Activated CD8-positive, alpha-beta memory T cell treated with anti-CD3 and anti-CD28 coated beads for 48 hours (primary cell): ENCODE results near the gene VPS35L.
"Not testable (repeated sequence)": the region's sequence is repeated elsewhere in the genome, so short reads cannot be mapped to it uniquely, and the experiment has no call there.

Experiments used
- DNase-seq, 3 experiments: peaks; one replicate each; pipeline ENCODE4 v3.0.0-alpha.2; 2020; ENCODE audit warnings: low read depth in 2 of 3, low spot score in 2 of 3

VPS35L gene

DNA sequence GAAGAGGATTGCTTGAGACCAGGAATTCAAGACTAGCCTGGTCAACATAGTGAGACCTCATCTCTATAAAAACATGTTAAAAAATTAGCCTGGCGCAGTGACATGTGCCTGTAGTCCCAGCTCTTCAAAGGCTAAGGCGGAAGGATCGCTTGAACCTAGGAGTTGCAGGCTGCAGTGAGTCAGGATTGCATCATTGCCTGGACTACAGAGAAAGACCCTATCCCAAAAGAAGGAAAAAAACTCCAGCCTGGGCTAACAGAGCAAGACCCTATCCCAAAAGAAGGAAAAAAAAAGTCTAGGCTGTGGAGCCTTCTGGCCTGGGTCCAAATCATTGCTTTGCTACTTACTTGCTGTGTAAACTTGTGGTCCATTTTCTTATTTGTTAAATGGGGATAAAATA, 26.8 kb upstream of the VPS35L start:
- no peak for DNase-seq

DNA sequence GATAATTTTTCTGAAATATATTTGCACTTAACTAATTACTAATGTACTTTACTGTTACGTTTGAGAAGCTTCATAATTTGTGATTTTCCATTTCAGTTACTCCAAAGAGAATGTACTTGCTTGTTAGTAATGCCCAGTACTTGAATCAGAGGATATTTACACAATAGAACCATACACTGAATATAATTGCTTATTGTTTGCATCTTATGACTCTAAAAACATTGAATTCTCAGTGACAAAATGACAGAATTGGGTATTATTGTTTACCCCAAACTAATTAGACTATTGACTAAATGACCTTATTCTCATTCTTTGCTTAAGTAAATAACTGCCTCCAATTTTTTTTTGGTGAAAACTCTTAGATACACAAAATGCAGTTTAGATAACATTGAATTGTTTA, 22.9 kb upstream of the VPS35L start:
- DNase-seq, result no peak

DNA sequence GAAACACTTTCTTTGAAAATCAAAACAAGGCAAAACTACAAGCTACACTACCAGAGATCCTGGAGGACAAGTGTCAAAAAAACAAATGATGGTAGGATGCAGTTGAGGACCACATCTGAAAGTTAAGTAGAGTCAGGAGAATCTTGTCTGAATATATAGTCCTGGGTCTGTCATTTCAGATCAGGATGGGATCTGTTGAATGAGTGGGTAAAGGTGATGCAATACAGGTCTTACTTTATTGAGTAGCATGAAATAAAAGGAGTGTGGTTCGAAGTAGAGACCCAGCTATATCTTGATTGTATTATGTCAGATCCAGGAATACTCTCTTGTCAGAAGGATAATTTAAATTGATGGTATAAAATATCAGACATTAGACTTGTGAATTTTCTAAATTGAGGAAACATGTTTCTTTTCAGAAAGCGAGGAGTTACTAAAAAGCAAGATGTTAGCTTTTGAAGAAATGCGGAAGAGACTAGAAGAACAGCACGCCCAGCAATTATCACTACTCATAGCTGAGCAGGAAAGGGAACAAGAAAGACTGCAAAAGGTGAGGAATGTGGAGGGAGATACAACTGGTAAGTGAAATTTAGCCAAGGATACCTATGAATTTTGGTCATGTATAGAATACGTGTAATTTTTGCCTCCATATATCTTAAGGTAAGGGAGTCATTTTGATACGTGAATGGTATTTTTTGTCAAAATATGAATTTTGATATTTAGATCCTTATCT, 15.1 kb upstream of the VPS35L start:
- DNase-seq, result no peak

DNA sequence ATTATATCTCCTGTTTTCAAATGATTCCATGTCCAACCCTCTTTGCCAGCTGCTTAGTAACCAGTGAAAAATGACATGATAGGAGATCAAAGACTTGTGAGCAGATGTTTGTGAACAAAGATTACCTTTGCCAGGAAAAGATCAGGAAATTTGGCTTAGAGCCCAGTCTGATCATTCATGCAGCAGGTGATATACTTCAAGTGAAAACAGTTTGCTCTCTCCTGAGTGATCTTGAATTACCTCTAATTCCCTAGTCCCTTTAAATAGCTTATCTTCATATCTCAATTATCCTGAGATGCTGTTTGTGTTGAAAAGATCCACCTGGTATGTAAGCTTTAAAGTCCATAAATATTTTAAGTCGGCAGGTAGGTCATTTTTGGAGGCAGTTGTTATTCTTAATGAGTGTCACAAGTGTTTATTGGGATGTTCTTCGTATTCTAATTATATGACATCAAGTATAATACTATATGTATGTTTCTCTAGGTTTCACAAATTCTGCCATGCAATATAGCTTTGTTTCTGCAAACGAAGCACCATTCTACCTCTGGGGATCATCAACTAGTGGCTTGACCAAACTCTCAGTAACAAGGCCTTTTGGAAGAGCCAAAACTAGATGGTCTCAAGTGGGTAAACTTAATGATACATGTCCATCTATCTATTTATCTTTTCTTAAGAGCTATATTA, 13.2 kb upstream of the VPS35L start:
- no peak for DNase-seq

DNA sequence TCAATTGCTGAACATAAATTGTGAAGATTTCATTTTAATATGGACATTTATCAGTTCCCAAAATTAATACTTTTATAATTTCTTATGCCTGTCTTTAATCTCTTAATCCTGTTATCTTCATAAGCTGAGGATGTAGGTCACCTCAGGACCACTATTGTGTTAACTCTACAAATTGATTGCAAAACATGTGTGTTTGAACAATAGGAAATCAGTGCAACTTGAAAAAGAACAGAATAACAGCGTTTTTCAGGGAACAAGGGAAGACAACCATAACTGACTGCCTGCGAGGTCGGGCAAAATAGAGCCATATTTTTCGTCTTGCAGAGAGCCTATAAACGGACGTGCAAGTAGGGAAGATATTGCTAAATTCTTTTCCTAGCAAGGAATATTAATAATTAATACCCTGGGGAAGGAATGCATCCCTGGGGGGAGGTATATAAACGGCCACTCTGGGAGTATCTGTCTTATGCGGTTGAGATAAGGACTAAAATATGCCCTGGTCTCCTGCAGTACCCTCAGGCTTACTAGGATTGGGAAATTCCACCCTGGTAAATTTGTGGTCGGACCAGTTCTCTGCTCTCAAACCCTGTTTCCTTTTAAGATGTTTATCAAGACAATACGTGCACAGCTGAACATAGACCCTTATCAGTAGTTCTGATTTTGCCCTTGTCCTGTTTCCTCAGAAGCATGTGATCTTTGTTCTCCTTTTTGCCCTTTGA, 12.1 kb upstream of the VPS35L start:
- not testable (repeated sequence) for DNase-seq

DNA sequence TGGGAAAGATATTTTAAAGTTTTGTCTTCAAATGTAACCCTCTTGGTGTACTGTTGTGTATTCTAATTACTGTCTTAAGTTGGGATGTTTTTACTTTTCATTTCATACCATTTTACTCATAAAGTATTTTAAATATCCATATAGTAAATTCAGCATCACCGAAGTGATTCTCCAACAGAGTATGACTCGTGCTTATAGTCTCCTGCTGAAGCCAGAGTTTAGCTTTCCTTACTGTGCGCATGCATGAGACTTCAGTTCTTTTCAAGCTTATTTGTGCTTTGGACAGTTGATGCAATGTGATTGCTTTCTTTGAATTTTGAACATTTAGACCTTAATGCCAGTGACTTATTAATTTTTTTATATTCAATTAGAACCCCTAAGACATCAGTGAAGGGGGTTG, 7.4 kb upstream of the VPS35L start:
- no peak for DNase-seq

DNA sequence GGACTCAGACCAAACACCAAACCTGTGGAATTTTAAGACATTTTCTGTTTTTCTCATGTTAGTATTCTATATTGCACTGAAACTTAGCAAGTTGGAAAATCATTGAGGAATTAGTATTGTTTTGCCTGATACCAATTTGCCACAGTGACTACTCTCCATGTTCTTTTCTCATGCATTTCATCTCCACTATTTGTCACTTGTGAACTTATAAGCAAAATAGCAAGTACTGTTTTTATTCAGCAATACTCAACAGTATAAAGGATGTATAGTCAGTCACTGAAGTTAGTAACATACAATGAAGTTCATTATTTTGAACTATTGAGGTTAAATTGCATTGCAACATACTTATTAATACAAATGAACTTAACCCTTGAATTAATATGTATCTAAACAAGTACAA, 5.8 kb upstream of the VPS35L start:
- no peak for DNase-seq

DNA sequence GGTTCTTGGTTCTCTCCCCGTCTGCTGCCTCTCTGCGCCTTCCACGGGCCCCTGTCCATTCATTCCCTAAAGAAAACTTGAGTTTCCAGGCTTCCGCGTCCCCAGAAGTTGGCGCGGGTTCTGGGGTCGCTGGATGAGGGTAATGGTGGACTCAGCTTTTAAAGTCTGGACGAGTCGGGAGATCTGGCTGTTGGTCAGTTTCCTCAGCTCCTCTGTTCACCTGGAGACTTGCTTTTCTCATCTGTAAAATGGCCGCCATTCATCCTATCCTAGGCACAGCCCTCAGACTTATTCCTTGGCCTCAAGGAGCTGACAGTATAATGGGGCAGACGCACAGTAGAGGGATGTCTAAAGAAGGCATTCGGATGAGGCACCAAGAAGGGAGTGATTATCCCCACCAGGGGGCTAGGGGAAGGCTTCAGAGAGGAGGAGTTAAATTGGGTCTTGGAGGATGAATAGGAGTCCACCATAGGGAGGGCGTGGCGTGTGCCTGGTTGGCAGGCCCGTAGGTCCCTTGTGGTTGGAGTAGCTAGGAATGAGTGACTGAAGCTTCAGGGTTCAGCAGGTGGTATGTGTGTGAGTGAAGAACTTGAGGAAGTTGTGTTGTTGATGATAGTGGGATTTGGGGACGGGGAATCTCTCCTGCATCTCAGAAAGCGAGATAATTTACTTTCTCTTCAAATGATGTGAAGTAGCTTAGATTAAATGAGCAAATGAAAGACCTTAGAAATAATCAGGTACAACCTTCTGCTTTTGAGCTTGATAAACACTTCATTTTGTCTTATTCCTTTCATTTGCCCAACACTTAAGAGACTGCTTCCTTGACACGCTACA, 652 bp downstream of the VPS35L start:
- no peak for DNase-seq

DNA sequence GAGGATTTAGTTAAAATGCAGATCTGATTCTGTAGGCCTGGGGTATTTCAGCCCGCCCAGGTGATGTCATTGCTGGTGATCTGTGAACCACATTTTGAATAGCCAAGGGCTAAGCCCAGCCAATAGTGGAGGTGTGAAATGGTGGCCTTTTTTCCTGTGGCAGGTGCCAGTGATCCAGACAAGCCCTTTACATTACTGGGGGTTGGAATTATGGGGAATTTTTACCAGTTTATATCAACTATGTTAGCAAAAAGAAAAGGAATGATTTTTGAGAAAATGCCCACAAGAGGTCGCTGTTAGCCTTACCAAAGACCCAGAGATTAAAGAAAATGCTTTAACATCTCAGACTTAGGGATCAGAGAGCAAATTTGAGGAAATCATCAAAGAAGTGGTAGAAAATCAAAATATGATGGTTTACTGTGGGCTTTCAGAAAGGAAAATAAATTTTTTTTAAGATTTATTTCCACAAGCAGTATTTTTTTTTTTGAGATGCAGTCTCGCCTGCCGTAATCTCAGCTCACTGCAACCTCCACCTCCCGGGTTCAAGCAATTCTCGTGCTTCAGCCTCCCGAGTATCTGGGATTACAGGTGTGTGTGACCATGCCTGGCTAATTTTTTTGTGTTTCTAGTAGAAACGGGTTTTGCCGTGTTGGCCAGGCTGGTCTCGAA, 3.9 kb downstream of the VPS35L start:
- DNase-seq, result no peak

DNA sequence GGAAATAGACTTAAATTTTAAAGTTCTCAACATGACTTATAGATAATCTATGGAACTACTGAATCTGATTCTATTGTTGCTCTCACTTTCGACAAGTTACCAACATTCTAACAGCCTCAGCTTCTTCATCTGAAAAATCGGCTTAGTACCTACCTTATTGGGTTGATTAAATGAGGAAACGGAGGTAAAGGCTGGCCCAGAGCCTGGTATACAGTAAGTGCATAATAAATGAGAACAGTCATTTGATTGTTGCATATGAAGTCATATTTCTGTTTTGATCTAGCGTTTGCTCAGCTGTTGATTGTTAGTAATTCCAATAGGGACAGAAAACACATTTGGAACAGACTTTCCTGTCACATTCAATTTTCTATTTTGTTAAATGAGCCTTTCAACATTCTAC, 4.6 kb downstream of the VPS35L start:
- no peak for DNase-seq

DNA sequence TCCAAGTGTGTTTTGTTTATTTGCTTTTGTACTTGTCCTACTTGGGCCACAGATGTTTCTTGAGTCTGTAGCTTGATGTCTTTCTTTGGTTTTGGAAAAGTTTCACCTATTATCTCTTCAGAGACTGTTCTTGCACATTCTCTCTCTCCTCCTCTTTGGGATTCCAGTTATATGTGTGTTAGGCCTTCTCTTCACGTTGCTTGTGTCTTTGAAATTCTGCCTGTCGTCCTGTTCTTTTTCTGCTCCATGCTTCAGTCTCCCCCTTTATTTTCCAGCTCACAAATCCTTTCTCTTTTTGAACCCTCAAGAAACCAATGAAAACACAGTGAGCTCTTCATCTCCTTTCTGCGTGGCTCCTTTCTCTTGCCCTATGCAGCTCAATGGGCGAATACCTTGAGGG, 7.9 kb downstream of the VPS35L start:
- DNase-seq, result no peak

DNA sequence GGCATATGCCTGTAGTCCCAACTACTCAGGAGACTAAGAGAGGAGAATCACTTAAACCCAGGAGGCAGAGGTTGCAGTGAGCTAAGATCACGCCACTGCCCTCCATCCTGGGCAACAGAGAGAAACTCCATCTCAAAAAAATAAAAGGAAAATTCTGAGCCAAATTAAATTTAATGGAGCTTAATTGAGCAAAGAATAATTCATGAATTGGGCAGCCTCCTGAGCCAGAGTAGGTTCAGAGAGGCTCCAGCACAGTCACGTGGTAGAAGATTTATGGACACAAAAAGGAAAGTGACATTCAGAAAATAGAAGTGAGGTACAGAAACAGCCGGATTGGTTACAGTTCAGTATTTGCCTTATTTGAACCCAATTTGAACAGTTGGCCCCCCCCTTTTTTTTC, 10.9 kb downstream of the VPS35L start:
- no peak for DNase-seq

DNA sequence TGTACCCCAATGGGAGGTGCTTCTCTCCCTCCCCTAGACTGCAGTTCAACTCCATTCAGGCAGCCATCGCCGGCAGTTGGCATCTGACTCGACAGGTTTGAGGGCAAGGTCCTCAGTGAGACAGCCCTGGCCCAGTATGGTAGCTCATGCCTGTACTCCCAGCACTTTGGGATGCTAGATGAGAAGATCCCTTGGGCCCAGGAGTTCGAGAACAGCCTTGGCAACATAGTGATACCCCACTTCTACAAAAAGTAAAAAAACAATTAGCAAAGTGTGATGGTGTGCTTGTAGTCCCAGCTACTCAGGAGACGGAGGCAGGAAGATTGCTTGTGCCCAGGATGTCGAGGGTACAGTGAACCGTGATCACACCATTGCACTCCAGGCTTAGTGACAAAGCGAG, 12.1 kb downstream of the VPS35L start:
- no peak for DNase-seq

DNA sequence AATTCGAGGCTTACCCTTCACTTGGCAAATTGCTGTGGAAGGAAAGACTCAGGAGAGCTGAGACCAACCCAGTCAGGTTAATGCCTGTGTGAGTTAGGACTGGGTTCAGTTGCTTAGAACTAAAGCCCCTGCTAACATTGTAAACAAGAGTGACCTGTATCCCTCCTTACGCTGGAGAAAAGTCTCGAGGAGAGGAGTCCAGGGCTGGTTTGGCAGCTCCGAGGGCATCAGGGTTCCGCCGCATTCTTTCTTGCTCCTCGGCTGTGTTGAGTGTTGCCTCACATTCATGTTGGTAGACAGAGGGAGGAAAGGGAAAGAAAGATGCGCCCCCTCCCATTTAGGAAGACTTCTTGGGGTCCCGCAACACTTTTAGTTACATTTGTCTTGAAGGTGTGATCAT, 18.5 kb downstream of the VPS35L start:
- no peak for DNase-seq

DNA sequence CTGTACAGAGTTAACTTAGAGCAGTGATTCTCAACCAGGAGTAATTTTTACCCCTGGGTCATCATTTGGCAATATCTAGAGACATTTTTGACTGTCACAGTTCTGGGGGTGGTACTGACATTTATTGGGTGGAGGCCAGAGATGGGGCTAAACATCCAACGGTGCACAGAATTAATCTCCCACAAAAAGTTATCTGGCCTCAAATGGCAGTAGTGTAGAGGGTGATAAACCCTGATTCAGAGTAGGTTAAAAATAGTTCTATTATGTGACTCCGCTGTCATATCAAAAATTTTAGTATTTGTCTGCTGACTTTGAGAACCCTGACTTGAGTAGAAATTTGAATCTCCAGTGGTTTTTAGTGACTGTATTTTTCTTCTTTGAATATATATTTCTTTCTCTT, 19.1 kb downstream of the VPS35L start:
- no peak for DNase-seq

DNA sequence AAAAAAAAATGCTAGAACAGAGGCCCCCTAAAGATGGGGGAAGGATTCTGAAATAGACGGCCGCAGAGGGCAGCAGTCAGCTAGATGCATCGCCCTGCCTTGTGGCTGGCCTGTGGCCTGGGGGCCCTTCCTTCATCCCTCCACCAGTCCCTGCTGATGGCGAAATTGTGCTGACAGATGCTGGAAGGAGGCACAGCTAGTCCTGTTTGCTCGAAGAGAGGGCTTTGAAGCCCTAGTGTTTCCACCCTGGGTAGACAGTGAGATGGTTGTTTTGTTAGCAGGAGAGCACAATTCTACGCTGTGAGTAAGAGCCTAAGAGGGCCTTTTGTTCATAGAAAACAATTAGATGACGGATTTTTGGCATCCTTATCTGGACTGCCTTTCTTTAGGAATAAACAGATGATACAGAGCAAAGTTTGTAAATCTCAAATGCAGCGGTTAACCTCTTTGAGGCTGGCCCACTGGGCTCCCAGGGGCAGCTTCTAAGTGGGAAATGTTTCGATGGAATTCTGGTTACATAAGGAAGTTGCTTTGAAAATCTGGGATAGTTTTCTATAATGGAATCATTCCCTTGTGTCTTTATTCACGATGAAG, 23.0 kb downstream of the VPS35L start:
- DNase-seq, result no peak

DNA sequence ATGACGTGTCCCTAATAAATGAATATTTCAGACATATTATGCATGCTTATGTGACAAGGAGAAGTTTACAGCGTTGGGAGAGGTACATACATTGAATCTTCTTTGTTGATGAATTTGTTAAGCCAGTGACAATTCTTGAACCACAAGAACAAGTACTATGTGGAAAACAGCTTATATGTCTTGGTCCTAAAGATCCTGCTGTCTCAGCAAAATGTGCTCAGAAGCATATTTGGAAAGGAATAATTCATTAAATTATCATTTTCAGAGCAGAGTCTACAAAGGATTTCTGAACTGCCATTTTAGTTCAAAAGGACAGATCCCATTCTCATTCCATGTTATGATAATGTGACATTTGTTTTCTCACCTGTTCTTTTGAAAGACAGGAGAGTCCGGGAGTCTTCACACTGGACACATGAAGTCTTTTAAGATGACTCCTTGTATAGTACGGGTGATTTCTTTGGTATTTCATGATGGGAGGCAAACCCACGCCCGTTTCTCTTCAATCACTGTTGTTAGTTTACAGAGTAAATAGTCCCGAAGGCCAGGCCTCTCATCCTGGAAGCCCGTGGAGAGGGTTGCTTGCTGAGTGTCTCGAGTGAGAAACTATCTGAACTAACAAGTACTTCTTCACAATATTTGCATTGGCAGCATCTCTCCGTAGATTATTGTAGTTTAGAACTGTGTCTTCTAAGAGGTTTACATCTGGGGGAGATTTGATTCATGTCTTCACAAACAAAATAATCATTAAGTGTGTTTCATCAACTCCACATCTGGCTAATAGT, 26.7 kb downstream of the VPS35L start:
- DNase-seq, result no peak

DNA sequence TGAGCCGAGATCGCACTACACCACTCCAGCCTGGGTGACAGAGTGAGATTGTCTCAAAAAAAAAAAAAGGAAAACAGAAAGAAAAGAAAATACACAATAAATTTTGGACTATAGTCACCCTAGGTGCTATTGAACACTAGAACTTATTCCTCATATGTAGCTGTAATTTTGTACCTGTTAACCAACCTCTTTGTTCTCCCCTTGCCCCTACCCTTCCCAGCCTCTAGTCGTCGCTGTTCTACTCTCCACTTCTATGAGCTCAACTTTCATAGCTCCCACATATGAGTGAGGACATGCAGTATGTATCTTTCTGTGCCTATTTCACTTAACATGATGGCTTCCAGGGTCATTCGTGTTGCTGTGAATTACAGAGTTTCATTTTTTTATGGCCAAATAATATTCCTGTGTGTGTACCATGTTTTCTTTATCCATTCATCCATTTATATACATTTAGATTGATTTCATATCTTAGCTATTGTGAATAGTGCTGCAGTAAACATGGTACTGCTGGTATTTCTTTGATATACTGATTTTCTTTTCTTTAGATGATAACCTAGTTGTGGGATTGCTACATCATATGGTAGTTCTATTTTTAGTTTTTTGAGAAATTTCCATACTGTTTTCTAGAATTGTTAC, 28.3 kb downstream of the VPS35L start:
- DNase-seq, result no peak

DNA sequence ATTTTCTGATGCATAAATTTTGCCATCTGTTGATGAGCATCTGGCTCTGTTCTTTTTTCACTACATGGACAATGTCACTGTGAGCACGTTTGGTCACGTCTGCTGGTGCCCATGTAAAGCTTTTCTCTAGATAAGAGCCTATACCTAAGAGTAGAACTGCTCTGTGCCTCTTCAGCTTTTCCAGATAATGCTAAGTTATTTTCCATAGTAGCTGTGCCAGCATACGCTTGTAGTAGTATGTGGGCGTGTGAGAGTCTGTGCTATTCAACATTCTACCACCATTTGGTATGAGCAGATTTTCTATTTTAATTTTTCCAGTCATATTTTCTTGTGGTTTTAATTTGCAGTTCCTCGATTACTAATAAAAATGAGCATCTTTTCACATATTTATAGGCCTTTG, 33.2 kb downstream of the VPS35L start:
- no peak for DNase-seq
